Activated CD4-positive, CD25-positive, alpha-beta regulatory T cell treated with anti-CD3 and anti-CD28 coated beads, Interleukin-2, amount 50 U/mL, for 24 hours (primary cell): ENCODE data around the gene L1CAM.

Experiments
- ATAC-seq, 2 donors: fragments of 150-1000 bp; cut with Tn5 transposase; one replicate each; pipeline ENCODE4 v1.10.0; 2021; ENCODE audit warnings: mild to moderate bottlenecking in 1 of 2, moderate library complexity in 1 of 2

Gene L1CAM

GRCh38 chrX:153875391-153876111 is 10.4 kb downstream of the L1CAM start:
- peak in 1 of 2 donors; percentile 51 for ATAC-seq

GRCh38 chrX:153874366-153875125 is 11.4 kb downstream of the L1CAM start:
- no peak for ATAC-seq

GRCh38 chrX:153874085-153874365 is 11.9 kb downstream of the L1CAM start:
- no peak for ATAC-seq

- no peak for ATAC-seq
Measured at GRCh38 chrX:153873282-153874084, 12.5 kb downstream of the L1CAM start.

GRCh38 chrX:153871946-153872878 is 13.8 kb downstream of the L1CAM start:
- ATAC-seq, result no peak

- no peak for ATAC-seq
Measured at GRCh38 chrX:153871451-153871850, 14.5 kb downstream of the L1CAM start.

- no peak for ATAC-seq
Measured at GRCh38 chrX:153870791-153871360, 15.1 kb downstream of the L1CAM start.

GRCh38 chrX:153870288-153870690 is 15.7 kb downstream of the L1CAM start:
- ATAC-seq, result no peak

- no peak for ATAC-seq
Measured at GRCh38 chrX:153869473-153870287, 16.3 kb downstream of the L1CAM start.

- no peak for ATAC-seq
Measured at GRCh38 chrX:153868576-153869472, 17.1 kb downstream of the L1CAM start.

- ATAC-seq, result no peak
Measured at GRCh38 chrX:153867671-153868070, 18.3 kb downstream of the L1CAM start.

GRCh38 chrX:153867139-153867538 is 18.8 kb downstream of the L1CAM start:
- ATAC-seq, result no peak

- no peak for ATAC-seq
Measured at GRCh38 chrX:153866302-153867019, 19.5 kb downstream of the L1CAM start.

- ATAC-seq, result no peak
Measured at GRCh38 chrX:153865685-153866084, 20.3 kb downstream of the L1CAM start.

- no peak for ATAC-seq
Measured at GRCh38 chrX:153865321-153865580, 20.7 kb downstream of the L1CAM start.

GRCh38 chrX:153864561-153865320 is 21.2 kb downstream of the L1CAM start:
- no peak for ATAC-seq

GRCh38 chrX:153864101-153864500 is 21.9 kb downstream of the L1CAM start:
- no peak for ATAC-seq

- ATAC-seq, result no peak
Measured at GRCh38 chrX:153863251-153863991, 22.6 kb downstream of the L1CAM start.
